ENCODE results near the gene KRTAP24-1. TPM values are rescaled to one million over a fixed set of nuclear protein-coding genes. Genes with fewer than 3 reads are reported as not detected.

Gene KRTAP24-1
- total RNA-seq, 2 donors from 2014 or later, result not detected

DNA sequence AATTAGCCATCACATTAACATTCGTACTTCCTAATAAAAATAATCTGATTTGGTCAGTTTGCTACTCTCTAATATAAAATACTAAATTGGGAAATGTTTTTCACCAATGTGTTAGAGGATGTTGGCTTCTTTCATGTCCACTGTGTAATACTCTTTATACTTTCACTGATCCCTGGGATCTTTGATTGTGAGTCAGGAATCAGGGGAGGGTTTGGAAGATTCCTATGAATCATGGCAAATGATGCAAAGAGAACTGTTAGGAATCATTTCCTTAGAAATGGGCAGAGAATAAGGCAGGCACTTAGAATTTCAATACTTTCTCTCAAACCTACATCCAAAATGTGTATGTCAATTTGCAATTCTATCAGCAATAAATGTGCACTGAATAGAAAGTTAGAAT is 31.0 kb downstream of the KRTAP24-1 start:
- Histone ChIP-seq H3K9me3 (no peaks in the 10 kb centered on the region), H3K36me3 (no peaks in the 10 kb centered on the region), H3K4me3 (no peak overlapping the region), H3K27me3 (replicated peaks; ENCODE audit: insufficient read depth) (no peaks in the 10 kb centered on the region), H3K27ac (no peak overlapping the region), H3K4me1 (replicated peaks) (no peaks in the 10 kb centered on the region)
- intact Hi-C loops (cut with DNase I), result no loop called here
- TF ChIP-seq, protein P1, sequence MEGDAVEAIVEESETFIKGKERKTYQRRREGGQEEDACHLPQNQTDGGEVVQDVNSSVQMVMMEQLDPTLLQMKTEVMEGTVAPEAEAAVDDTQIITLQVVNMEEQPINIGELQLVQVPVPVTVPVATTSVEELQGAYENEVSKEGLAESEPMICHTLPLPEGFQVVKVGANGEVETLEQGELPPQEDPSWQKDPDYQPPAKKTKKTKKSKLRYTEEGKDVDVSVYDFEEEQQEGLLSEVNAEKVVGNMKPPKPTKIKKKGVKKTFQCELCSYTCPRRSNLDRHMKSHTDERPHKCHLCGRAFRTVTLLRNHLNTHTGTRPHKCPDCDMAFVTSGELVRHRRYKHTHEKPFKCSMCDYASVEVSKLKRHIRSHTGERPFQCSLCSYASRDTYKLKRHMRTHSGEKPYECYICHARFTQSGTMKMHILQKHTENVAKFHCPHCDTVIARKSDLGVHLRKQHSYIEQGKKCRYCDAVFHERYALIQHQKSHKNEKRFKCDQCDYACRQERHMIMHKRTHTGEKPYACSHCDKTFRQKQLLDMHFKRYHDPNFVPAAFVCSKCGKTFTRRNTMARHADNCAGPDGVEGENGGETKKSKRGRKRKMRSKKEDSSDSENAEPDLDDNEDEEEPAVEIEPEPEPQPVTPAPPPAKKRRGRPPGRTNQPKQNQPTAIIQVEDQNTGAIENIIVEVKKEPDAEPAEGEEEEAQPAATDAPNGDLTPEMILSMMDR (IDR thresholded peaks at IDR 0.05), result no peak
- TF ChIP-seq POLR2AphosphoS5 (IDR thresholded peaks at IDR 0.05), result no peak
- TF ChIP-seq POLR2A (IDR thresholded peaks at IDR 0.05), result no peak
- no peak for DNase-seq (ENCODE audit: low spot score)
- WGBS, result 57% methylated on average over 1 of the region's 1 CpG

DNA sequence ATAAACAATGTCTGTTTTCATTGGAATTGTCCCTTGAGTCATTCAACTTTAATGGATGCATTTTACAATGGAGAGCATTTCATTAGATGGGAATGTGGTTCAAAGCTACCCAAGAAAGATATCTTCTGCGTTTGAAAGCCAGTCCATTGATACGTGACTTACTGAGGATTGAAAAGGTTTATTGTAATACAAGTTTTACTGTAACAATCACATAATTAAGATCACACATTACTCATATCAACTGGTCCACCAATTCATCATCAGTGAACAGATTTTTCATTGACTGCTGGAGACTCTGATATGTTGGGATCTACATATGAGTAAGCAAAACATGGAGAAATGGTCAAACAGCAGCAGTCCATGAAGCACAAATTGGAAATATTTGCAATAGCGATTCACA is 32.8 kb downstream of the KRTAP24-1 start:
- Histone ChIP-seq H3K27ac (no peak overlapping the region), H3K36me3 (no peaks in the 10 kb centered on the region), H3K4me1 (replicated peaks) (no peaks in the 10 kb centered on the region), H3K4me3 (no peak overlapping the region), H3K9me3 (no peaks in the 10 kb centered on the region), H3K27me3 (replicated peaks; ENCODE audit: insufficient read depth) (no peaks in the 10 kb centered on the region)
- TF ChIP-seq POLR2A (IDR thresholded peaks at IDR 0.05), result no peak
- TF ChIP-seq POLR2AphosphoS5 (IDR thresholded peaks at IDR 0.05), result no peak
- TF ChIP-seq, protein P1 (IDR thresholded peaks at IDR 0.05), result no peak
- 59% methylated on average over 3 of the region's 3 CpGs for WGBS
- intact Hi-C loops (cut with DNase I), result no loop called here
- DNase-seq (ENCODE audit: low spot score), result no peak

- H3K9me3 ChIP-seq, result no peaks in the 10 kb centered on the region
- no peak overlapping the region for H3K27ac ChIP-seq
- H3K4me3 ChIP-seq, result no peak overlapping the region
- TF ChIP-seq, protein P1 (IDR thresholded peaks at IDR 0.05), result no peak
- no peak for TF ChIP-seq POLR2A (IDR thresholded peaks at IDR 0.05)
- TF ChIP-seq POLR2AphosphoS5 (IDR thresholded peaks at IDR 0.05), result no peak
- no peaks in the 10 kb centered on the region for H3K36me3 ChIP-seq
- intact Hi-C loops (cut with DNase I), result no loop called here
- no peak for DNase-seq (ENCODE audit: low spot score)
- 87% methylated on average over 9 of the region's 9 CpGs for WGBS
- H3K4me1 ChIP-seq (replicated peaks), result no peaks in the 10 kb centered on the region
- no peaks in the 10 kb centered on the region for H3K27me3 ChIP-seq (replicated peaks; ENCODE audit: insufficient read depth)
Observed at GRCh38 chr21:30248844-30249243, 33.9 kb downstream of the KRTAP24-1 start.

- H3K36me3 ChIP-seq, result no peaks in the 10 kb centered on the region
- TF ChIP-seq, protein P1 (IDR thresholded peaks at IDR 0.05), result no peak
- TF ChIP-seq POLR2A (IDR thresholded peaks at IDR 0.05) (no peak), POLR2AphosphoS5 (IDR thresholded peaks at IDR 0.05) (no peak)
- no peaks in the 10 kb centered on the region for H3K4me1 ChIP-seq (replicated peaks)
- intact Hi-C loops (cut with DNase I), result no loop called here
- H3K27ac ChIP-seq, result no peak overlapping the region
- H3K9me3 ChIP-seq, result no peaks in the 10 kb centered on the region
- no peaks in the 10 kb centered on the region for H3K27me3 ChIP-seq (replicated peaks; ENCODE audit: insufficient read depth)
- no peak overlapping the region for H3K4me3 ChIP-seq
- no peak for DNase-seq (ENCODE audit: low spot score)
Observed at GRCh38 chr21:30245061-30245460, 37.7 kb downstream of the KRTAP24-1 start.

- Histone ChIP-seq H3K27me3 (replicated peaks; ENCODE audit: insufficient read depth) (no peaks in the 10 kb centered on the region), H3K4me1 (replicated peaks) (no peaks in the 10 kb centered on the region), H3K36me3 (no peaks in the 10 kb centered on the region), H3K27ac (no peak overlapping the region), H3K9me3 (no peaks in the 10 kb centered on the region), H3K4me3 (no peak overlapping the region)
- TF ChIP-seq POLR2AphosphoS5 (IDR thresholded peaks at IDR 0.05), result no peak
- TF ChIP-seq, protein P1 (IDR thresholded peaks at IDR 0.05), result no peak
- intact Hi-C loops (cut with DNase I), result no loop called here
- DNase-seq (ENCODE audit: low spot score), result no peak
Observed at GRCh38 chr21:30243691-30244090, 39.1 kb downstream of the KRTAP24-1 start.
